ENCODE results near the gene ADAM23. TPM values are rescaled to one million over a fixed set of nuclear protein-coding genes. Genes with fewer than 3 reads are reported as not detected.

Gene ADAM23
- total and polyA plus RNA-seq, 4 donors: 0.12 to 0.51 (median 0.17) TPM; not detected in 1

DNA sequence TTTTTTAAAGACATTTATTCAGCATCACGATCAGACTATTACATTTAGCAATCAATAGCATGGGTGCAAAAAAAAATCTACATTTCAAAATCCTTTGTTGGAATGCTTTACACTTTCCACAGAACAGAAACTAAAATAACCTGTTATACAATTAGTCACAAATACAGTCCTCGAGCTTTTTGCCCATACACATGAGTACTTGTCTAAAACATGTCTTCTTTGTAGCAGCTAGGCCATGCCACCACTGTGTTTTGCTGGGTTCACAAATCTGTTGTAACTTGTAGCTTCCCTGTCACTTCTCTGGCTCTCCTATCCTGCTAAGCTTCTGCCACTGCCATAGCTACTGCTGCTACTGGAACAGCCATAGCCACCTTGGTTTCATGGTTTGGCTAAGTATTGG is 24.4 kb upstream of the ADAM23 start:
- no peaks in the 10 kb centered on the region for H3K4me1 ChIP-seq (ENCODE audit: control insufficient read depth in 4 of 4, insufficient read depth in 4 of 4, low read length in 3 of 4)
- no peaks in the 10 kb centered on the region for H3K36me3 ChIP-seq (ENCODE audit: control insufficient read depth in 4 of 4, insufficient read depth in 3 of 4, low read depth in 1 of 4, low read length in 3 of 4)
- peaks cover 0 to 8% (median 2%) of the 10 kb centered on the region in 4 donors for H3K9me3 ChIP-seq (ENCODE audit: control insufficient read depth in 4 of 4, low read length in 3 of 4)
- no peak overlapping the region for H3K9ac ChIP-seq (ENCODE audit: low read depth in 1 of 2, low read length in 2 of 2)
- WGBS: 74% methylated on average over 2 of the region's 2 CpGs
- H3K4me3 ChIP-seq (ENCODE audit: low read depth in 1 of 3, low read length in 3 of 3): no peak overlapping the region
- no peak overlapping the region for H3K27ac ChIP-seq (ENCODE audit: low read depth in 1 of 2, low read length in 2 of 2)
- no peak for TF ChIP-seq RXRA (IDR thresholded peaks at IDR 0.05)
- no peak for TF ChIP-seq NR2F2 (IDR thresholded peaks at IDR 0.05)
- TF ChIP-seq FOXA2 (IDR thresholded peaks at IDR 0.05): no peak
- TF ChIP-seq JUND (IDR thresholded peaks at IDR 0.05): no peak
- TF ChIP-seq HNF4A (conservative IDR thresholded peaks at IDR 0.05): no peak
- TF ChIP-seq, protein P1, sequence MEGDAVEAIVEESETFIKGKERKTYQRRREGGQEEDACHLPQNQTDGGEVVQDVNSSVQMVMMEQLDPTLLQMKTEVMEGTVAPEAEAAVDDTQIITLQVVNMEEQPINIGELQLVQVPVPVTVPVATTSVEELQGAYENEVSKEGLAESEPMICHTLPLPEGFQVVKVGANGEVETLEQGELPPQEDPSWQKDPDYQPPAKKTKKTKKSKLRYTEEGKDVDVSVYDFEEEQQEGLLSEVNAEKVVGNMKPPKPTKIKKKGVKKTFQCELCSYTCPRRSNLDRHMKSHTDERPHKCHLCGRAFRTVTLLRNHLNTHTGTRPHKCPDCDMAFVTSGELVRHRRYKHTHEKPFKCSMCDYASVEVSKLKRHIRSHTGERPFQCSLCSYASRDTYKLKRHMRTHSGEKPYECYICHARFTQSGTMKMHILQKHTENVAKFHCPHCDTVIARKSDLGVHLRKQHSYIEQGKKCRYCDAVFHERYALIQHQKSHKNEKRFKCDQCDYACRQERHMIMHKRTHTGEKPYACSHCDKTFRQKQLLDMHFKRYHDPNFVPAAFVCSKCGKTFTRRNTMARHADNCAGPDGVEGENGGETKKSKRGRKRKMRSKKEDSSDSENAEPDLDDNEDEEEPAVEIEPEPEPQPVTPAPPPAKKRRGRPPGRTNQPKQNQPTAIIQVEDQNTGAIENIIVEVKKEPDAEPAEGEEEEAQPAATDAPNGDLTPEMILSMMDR (IDR thresholded peaks at IDR 0.05; ENCODE audit: low read depth, low read length, missing input control): no peak
- no peak for TF ChIP-seq YY1 (IDR thresholded peaks at IDR 0.05)
- TF ChIP-seq FOXA1 (IDR thresholded peaks at IDR 0.05): no peak
- TF ChIP-seq, protein P2, sequence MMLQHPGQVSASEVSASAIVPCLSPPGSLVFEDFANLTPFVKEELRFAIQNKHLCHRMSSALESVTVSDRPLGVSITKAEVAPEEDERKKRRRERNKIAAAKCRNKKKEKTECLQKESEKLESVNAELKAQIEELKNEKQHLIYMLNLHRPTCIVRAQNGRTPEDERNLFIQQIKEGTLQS (IDR thresholded peaks at IDR 0.05): no peak
- peaks cover 0 to 4% (median 0%) of the 10 kb centered on the region in 4 donors for H3K27me3 ChIP-seq (ENCODE audit: control insufficient read depth in 4 of 4, insufficient read depth in 4 of 4, low read length in 3 of 4)
- no peak for DNase-seq (ENCODE audit: low spot score)

DNA sequence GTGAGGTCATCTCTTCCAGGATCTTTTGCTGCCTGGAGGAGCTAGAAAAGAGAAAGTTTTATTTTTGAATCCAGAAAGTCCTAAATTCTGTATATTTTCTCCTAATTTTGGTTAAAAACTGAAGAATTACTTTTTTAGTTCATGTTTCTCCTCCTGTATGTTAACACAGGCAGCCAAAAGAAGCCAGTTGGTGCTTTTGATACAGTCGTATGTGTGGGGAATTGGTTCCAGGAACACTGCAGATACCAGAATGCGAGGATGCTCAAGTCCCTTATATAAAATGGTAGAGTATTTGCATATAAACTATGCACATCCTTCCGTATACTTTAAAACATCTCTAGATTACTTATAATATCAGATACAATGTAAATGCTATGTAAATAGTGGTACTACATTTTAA is 22.6 kb upstream of the ADAM23 start:
- Histone ChIP-seq H3K27me3 (ENCODE audit: control insufficient read depth in 4 of 4, insufficient read depth in 4 of 4, low read length in 3 of 4) (peaks cover 0 to 4% (median 0%) of the 10 kb centered on the region in 4 donors), H3K4me1 (ENCODE audit: control insufficient read depth in 4 of 4, insufficient read depth in 4 of 4, low read length in 3 of 4) (no peaks in the 10 kb centered on the region), H3K9ac (ENCODE audit: low read depth in 1 of 2, low read length in 2 of 2) (no peak overlapping the region), H3K9me3 (ENCODE audit: control insufficient read depth in 4 of 4, low read length in 3 of 4) (peaks cover 0 to 8% (median 2%) of the 10 kb centered on the region in 4 donors), H3K27ac (ENCODE audit: low read depth in 1 of 2, low read length in 2 of 2) (no peak overlapping the region), H3K4me3 (ENCODE audit: low read depth in 1 of 3, low read length in 3 of 3) (no peak overlapping the region), H3K36me3 (ENCODE audit: control insufficient read depth in 4 of 4, insufficient read depth in 3 of 4, low read depth in 1 of 4, low read length in 3 of 4) (no peaks in the 10 kb centered on the region)
- no peak for DNase-seq (ENCODE audit: low spot score)
- no peak for TF ChIP-seq TAF1 (conservative IDR thresholded peaks at IDR 0.05)
- no peak for TF ChIP-seq HNF4A (conservative IDR thresholded peaks at IDR 0.05)
- TF ChIP-seq GABPA (IDR thresholded peaks at IDR 0.05 in 1 of 2, conservative IDR thresholded peaks at IDR 0.05 in 1 of 2): no peak
- TF ChIP-seq, protein P2 (IDR thresholded peaks at IDR 0.05): no peak
- no peak for TF ChIP-seq RXRA (IDR thresholded peaks at IDR 0.05)
- TF ChIP-seq, protein P3, sequence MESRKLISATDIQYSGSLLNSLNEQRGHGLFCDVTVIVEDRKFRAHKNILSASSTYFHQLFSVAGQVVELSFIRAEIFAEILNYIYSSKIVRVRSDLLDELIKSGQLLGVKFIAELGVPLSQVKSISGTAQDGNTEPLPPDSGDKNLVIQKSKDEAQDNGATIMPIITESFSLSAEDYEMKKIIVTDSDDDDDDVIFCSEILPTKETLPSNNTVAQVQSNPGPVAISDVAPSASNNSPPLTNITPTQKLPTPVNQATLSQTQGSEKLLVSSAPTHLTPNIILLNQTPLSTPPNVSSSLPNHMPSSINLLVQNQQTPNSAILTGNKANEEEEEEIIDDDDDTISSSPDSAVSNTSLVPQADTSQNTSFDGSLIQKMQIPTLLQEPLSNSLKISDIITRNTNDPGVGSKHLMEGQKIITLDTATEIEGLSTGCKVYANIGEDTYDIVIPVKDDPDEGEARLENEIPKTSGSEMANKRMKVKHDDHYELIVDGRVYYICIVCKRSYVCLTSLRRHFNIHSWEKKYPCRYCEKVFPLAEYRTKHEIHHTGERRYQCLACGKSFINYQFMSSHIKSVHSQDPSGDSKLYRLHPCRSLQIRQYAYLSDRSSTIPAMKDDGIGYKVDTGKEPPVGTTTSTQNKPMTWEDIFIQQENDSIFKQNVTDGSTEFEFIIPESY (IDR thresholded peaks at IDR 0.05): no peak
- no peak for TF ChIP-seq RAD21 (IDR thresholded peaks at IDR 0.05)
- TF ChIP-seq EGR1 (IDR thresholded peaks at IDR 0.05; ENCODE audit: low read depth in 2 of 2): no peak
- no peak for TF ChIP-seq YY1 (IDR thresholded peaks at IDR 0.05)
- no peak for TF ChIP-seq JUND (IDR thresholded peaks at IDR 0.05)
- TF ChIP-seq, protein P1 (IDR thresholded peaks at IDR 0.05; ENCODE audit: low read depth, low read length, missing input control): no peak
- no peak for TF ChIP-seq SP1 (IDR thresholded peaks at IDR 0.05)
- TF ChIP-seq, protein P4, sequence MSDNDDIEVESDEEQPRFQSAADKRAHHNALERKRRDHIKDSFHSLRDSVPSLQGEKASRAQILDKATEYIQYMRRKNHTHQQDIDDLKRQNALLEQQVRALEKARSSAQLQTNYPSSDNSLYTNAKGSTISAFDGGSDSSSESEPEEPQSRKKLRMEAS (IDR thresholded peaks at IDR 0.05): no peak
- no peak for TF ChIP-seq REST (IDR thresholded peaks at IDR 0.05)
- TF ChIP-seq FOXA1 (IDR thresholded peaks at IDR 0.05): no peak
- no peak for TF ChIP-seq FOXA2 (IDR thresholded peaks at IDR 0.05)
- TF ChIP-seq NR2F2 (IDR thresholded peaks at IDR 0.05): no peak
- no peak for TF ChIP-seq HNF4G (IDR thresholded peaks at IDR 0.05)
- 84% methylated on average over 3 of the region's 3 CpGs for WGBS

Data from liver (tissue), 9 donors.